HG03378 (cell line): ENCODE results near the gene TRIM43B.
"Not testable (repeated sequence)": the region's sequence is repeated elsewhere in the genome, so short reads cannot be mapped to it uniquely, and the experiment has no call there.

ENCODE experiments used
- ATAC-seq: cut with Tn5 transposase; IDR thresholded peaks from one replicate; pipeline ENCODE4 v1.9.1; 2021; ENCODE audit warnings: mild to moderate bottlenecking, moderate library complexity; ENCODE audit not compliant: unreplicated experiment

TRIM43B gene

DNA sequence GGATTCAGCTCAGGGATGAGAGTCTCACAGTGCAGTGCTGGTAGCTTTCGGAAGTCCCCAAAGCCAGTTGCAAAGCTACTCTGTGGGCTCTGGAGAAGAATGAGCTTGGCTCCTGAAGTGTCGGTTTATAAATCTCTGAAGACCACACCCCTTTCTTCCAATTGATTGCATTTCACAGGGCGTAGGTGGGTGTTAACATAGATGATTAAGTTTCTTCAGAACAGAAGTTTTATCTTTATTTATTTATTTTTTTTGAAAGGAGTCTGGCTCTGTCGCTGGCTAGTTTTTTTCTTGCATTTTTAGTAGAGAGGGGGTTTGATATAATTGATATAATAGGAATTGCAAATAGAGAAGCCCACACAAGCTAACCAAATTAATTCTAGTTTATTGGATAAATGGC lies at the start of gene TRIM43B:
TSS of gene TRIM43B (minus strand) at position 101 of the 400 bp plus-strand sequence. CDS start 2,040 bp downstream, outside the sequence.
- ATAC-seq = not testable (repeated sequence)

DNA sequence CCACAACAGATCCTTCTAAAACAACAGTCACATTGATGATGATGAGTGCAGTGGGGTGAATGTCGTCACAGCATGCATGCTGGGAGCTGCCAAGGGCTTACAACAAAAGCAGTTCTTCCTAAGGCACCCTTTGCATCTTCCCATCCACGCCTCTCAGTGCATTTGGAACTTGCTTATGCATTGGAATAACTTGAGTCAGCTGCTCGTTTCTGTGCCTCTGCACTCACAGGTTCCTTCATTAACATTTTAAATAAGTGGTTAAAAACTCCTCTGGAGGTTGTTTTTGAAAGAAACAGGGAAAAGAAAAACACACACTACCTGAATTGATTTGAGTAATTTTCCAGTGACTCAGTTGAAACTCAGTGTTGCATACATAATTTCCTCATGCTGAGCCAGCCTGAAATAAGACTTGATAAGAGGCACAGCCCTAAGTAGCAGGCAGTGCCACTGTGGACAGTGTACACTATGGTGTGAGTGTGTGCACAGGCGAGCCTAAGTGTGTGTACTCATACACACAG lies 46.8 kb upstream of the TRIM43B start:
- peak; percentile 22 for ATAC-seq

DNA sequence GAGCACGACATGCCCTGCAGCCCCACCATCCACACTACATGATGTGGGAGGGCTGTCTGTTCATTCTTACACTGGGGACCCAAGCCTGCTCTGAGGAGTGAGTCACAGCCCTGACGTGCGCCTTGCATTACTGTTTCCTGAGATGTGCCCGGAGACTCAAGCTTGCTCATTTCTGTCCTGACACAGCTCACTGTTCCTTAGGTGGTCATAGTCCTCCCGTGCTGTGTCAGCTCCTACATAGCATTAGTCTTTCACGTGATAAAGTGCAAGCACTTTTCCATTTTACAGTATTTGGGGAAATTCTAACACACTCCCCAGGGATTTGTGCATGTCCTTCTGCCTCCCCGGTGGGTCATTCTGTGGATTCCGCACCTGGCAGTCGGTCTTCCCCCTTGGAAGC lies 46.2 kb upstream of the TRIM43B start:
- peak; percentile 70 for ATAC-seq

DNA sequence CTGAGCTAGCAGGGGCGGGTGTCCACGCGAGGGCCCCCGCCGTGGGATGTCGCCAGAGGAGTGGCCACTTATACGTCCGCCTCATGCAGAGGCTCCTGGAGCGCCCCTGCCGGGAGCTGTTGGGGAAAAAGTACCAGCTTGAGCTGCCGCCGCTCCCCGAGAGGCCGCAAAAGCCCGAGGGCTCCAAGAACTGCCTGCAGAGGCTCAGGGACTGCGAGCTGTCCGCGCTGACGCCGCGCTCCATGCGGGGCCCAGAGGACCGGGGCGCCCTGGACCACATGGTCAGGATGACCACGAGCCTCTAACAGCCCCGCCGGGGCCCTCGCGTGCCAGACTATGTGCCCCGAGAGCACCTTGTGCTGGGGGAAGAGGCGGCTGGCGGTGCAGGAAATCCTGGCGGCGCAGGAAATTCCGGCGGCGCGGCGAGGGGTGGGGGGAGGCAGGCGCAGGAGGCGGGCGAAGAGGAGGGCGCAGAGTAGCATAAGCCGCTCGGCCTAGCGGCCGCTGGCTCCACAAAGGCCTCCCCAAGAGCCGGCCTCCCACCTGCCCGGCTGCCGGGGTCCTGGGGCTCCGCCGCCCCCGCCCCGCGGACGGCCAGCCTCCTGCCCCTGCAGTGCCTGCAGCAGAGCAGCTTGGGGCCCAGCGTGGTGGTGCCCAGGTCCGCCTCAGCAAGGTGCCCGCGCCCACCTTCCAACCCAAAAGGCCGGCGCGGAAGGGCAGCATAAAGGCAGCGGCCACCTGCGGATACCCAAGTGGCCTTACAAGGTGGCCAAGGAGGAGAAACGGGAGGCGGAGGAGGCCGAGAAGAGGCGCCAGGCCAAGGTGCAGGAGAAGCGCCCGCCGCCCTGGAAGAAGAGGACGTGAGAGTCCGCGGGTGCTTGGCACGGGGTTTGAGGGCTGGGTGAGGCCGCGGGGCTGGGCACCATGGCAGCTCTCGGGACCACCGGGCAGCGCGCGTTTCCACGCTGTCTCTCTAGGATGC lies 42.1 kb upstream of the TRIM43B start:
- peak; percentile 42 for ATAC-seq

DNA sequence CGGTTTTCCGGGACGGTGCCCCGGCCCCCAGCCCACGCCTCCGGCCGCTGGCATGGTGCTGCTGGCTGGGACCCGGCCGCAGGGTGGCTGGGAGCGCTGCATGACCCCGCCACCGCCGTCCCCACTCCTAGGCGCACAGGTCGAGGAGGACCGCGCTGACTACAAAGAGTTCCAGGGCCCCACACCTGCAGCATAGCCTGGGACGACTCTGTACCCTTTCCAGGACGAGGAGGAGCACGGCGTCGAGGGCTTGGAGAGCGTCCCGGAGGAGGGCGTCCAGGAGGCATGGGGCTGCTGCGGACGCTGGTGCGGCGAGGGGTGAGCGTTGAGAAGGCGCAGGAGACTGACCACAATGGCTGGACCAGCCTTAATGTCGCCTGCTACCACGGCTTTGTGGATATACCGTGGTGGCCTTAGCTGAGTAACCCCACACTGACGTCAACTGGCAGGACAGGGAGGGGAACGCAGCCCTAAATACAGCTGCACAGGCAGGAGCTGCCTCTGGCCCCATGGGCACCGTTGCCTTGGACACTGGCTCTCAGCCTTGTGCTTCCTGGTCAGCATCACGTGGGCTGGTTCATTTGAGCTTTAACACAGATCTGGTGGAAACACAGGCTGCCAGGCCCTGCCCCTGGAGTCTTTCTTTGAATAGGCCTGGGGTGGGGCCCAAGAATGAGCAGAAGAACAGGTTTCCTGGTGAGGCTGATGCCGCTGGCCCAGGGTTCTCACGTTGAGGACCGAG lies 40.9 kb upstream of the TRIM43B start:
- no peak for ATAC-seq

DNA sequence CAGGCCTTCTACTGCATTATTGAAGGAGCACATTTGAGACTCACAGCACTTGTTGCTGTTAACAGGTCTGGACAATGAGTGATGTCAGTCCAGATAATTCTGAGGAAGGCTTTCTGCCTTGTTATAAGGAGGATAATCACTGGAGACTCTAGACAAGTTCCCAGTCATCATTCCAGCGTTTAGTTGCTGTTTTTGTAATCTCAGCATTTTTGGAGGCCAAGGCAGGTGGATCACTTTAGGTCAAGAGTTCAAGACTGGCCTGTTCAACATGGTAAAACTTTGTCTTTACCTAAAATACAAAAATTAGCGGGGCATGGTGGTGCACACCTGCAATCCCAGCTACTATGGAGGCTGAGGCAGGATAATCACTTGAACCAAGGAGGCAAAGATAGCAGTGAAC lies 39.6 kb upstream of the TRIM43B start:
- no peak for ATAC-seq

DNA sequence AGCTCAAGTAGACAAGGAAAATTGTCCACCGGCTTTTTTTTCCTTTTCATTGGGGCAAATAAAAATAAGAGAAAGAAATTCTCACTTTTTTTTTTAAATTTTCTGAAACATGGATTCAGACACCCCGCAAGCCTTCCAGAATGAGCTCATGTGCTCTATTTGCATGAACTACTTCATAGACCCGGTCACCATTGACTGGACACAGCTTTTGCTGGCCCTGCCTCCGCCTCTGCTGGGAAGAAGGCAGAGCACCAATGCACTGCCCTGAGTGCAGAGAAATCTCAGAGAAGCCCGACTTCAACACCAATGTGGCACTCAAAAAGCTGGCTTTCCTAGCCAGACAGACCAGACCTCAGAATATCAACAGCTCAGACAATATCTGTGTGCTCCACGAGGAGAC lies 30.2 kb upstream of the TRIM43B start:
- ATAC-seq = no peak

DNA sequence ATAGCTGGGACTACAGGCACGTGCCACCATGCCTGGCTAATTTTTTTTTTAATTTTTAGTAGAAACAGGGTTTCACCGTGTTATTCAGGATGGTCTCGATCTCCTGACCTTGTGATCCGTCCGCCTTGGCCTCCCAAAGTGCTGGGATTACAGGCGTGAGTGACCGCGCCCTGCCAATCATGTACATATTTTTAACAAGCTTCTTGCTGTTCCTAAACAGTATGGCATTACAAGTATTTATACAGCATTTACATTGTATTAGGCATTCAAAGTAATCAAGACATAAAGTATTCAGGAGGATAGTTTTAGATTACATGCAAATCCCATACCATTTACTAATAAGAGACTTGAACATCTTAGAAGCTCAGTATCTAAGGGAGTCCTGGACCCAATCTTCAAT lies 29.7 kb upstream of the TRIM43B start:
- ATAC-seq = not testable (repeated sequence)

DNA sequence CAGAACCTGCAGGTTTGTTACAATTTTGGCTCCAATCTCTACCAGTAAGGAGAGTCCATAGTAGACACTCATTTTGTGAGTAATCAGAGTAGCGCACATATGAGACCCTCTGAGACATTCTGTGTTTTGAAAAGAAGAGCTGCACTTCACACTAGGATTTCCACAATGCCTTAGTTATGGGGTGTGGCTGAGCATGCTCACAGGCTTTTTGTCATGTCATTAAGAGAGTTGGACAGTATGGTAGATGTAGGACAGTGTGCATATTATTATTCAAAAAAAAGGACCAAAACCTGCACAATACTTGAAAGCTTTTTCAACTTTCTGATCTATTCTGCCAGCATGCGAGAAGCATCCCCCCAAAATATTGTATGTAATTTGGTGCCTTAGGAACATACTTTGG lies 24.9 kb upstream of the TRIM43B start:
- no peak for ATAC-seq

DNA sequence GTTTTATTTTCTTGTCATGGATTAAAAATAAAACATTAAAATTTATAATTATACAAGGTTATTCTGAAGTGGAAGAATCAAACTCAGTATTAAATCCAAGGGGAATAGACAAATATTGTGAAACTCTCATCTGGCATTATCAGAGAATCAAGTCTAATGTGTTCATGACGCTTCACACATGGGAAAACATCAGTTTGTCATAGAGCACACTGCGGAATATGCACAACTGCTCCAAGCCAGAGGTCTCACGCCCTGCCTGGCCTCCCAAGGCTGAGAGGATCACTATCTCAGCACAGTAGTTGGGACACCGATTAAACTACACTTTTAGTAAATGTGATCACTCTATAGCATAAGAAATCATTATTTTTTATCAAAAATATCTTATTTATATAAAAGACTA lies 20.7 kb upstream of the TRIM43B start:
- ATAC-seq = no peak

DNA sequence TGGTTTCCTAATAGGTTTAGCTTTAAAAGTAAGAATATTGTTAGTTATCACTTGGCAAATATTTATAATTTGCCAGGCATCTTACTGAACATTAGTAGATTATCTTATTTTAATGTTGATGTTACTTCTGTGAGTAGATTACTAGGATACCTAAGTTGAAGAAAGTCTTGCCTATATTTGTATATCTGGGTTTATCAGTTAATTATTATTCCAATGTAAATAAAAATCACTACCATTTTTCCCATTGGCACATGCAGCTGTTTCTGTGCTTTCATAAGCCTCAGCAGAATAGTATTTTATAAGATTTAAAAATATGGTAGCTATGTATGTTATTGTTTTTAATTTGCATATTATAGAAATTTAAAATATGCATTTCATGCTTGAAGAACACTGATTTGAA lies 16.3 kb upstream of the TRIM43B start:
- ATAC-seq = no peak

DNA sequence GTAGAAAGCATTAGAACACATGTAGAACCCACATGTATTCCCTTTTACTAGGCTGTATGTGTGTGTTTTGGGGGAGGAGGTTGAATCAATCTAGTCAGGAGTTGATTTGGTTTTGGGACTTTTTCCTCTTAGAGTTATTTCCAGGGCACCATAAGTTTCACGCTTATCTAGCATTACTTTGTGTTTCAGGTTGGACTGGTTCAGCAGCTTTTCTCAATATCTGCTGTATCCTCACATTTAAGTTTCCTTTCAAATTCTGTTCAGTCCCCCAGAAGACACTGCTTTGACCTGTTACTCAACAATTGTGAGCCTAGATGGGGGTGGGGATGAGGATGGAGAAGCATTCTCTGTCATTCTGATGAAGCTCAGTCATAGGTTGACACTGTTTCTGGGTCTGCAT lies 7.5 kb upstream of the TRIM43B start:
- not testable (repeated sequence) for ATAC-seq

DNA sequence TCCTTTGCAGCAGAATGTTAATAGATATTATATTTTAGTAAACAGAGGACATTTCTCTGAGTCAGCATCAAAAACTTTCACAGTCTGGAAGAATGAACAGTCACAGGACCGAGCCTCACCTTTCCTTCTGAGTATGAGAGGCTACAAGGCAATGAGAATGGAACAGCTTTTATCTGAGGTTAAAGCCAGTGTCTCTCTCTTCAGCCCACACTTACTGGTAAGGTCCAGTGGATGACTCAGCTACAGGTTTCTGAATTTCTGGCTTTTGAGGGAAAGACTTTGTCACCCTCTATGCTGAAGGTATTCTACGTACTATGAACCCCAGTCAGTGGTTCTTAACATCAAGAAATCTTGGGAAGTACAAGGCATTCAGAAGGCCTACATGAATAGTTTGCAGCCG lies 9.5 kb downstream of the TRIM43B start:
- not testable (repeated sequence) for ATAC-seq

DNA sequence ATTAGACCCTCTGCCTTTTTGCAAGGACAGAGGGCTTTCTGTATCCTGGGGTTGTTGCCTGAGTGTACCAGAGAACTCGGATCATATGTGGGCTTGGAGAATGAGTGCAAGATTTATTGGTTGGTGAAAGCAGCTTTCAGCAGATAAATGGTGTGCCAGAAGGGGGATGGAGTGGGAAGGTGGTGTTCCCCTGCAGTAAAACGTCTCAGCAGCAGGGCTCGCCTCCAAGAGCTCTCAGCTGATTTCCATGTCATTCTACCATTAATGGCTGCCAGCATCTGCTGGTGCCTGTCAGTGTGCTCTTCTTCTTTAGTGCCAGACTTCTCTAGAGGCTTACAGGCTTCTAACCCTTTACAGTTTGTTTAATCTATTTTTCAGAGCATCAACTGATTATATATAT lies 16.6 kb downstream of the TRIM43B start:
- not testable (repeated sequence) for ATAC-seq

DNA sequence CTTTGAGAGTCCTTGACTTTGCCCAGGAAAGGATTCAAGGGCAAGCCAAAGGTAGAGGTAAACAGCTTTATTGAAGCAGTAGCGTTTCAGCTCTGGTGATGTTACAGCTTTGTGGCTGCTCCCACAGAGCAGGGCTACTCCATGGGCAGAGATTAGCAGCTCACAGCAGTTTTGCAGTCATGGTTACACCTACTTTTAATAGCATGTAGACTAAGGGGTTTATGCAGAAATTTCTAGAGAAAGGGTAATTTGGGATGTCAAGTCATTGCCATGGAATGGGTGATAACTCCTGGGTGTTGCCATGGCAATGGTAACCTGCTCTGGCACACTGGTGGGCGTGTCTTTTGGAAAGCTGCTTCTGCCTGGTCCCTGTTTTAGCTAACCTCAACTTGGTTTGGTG lies 18.0 kb downstream of the TRIM43B start:
- ATAC-seq = not testable (repeated sequence)

DNA sequence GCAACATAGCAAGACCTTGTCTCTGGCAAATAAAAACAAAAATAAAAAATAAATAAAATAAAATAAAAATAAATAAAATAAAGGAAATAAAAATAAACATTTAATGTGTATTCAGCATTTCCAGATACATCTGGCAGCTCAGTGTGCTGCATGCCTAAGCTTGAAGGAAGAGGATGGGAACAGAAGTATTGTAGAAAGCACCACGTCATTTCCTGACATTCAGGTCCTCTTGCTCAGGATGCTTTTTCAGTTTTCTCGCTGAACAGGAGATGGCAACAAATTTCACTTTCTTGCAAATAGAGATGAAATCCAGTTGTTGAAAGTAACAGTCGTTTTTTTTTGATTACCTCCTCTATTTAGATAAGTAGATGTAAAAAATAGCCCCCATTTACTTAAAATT lies 21.3 kb downstream of the TRIM43B start:
- not testable (repeated sequence) for ATAC-seq

DNA sequence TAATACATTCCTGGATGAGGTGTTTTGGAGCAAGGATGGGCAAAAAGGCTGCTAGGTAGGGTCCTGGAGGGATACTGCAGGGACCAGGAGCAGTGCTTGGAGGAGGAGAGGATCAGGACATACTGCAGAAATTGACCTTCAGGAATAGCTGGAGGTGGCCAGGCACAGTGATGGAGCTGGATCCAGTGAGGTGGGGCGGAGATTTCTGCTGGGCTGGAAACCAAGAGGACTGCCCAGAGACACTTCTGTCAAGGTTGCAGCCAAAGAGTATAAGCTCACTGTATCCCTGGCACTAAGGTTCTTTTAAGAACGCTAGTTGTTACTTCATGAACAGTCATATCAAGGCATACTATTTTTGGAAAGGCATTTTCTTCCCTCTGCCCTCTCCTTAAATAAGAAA lies 39.2 kb downstream of the TRIM43B start:
- not testable (repeated sequence) for ATAC-seq

DNA sequence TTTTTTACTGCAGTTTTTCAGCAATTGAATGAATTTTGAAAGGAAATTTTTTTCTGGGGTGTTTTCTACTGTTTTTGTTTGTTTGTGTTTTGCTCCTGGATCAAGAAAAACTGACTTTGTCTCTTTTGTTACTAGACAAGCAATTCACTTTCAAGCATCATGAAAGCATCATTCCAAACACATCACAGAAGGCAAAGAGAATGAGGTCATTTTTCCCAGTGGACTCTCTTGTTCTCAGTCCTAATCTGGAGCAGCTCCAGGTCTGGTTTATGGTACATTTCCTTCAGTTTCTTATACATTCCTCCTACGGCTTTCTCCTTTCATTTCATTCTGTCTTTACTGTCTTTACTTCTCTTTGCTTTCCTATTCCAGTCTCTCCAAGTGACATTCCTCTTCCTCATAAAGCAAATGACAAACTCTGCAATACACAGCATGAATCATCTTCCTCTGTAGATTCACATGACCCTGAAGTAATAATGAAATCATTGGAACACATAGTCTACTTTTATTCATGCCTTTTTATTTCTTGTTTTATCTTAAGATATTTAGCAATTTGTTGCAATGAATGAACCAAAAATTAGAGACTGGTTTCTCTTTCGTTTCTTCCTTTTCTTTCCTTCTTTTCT lies 42.0 kb downstream of the TRIM43B start:
- not testable (repeated sequence) for ATAC-seq

DNA sequence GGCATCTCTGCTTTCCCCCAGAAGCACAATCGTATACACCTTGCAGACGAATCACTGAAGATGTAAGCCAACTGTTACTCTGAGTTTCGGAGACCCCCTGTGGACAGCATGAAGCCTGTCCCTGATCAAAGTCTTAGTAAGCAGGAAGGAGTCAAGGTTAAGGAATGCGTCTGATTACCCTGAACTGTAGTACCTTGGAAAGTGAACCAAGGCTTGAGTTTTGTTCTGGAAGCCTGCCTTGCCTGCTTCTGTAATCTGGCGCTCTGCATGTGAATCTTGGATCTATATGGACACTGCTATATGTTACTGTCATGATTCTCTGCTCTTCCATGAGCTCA lies 48.7 kb downstream of the TRIM43B start:
- ATAC-seq = not testable (repeated sequence)

DNA sequence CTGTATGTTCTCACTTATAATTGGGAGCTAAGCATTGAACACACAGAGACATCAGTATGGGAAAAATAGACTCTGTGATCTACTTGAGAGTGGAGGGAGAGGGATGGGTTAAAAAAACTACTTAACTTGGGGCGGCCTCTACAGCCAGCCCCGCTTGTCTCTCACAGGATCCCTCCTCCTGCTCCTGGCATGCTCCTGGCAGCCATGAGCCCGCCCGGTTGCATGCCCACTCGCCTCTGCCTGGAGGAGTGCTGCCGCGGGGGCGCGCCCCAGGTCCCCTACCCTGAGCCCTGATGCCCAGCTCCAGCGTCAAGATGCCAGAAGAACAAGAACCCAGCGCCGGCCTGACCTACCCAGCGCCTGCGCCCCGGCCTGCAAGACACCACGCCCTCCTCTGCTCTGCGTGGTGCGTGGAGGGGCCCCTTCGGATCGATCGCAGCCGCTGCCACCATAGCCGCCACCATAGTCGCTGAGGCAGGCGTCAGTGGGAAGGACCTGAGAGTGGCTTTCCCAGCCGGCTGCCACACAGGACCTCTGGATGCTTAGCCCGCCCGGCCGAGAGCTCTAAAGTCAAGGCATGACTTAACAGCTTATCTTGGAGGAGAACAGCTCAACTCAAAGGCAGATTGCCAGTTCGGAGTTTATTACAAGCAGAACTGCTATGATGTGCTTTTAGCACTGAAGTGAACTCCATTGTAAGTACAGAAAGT lies 49.2 kb downstream of the TRIM43B start:
- not testable (repeated sequence) for ATAC-seq
